ENCODE data around the gene SPN.

The SPN gene

DNA sequence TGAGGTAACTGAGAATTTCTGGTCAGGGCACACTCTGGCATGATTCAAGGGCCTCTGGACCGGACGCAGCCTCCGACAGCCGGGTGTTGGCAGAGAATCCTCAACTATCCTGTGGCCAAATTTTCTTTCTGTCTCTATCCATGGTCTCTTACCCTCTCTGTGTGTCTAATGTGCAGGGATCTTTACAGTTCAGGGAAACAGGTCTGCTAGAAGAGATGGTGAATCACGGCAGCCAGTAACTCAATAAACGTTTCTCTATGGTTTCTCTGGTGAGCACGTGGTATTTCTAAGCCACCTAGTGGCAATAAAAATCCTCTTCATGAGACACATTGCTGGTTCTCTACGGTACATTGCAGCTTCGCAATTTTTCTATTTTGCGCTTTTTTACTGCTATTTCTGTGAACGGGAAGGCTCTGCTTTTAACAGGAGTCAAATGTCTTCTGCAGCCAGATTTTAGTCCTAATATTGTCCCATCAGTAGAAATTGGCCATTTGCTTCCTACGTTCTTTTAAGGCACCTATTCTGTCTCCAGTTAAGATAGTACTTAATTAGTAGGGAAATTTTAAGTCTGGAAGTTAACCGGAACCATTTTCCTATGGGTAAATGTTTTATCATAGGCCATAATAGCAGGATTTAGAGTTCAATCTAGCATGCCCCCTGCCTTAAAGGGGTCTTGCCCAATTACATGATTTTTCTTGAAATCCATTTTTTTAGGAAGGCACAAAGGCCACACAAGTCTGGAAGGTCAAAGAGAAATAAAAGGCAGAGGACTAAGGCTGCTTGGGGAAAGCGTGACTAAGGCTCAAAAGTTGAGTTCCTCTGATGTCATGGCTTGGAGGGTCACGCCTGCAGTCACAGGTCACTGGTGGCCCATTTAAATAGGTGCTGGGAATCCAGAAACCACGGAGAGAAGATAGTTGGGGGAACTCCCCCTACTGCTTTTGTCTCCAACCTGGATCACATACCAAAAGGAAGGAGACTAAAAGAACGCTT is 47.5 kb downstream of the SPN start:
- no peak overlapping the region for H3K4me3 ChIP-seq (ENCODE audit: low read length)
- TF ChIP-seq, protein P1, sequence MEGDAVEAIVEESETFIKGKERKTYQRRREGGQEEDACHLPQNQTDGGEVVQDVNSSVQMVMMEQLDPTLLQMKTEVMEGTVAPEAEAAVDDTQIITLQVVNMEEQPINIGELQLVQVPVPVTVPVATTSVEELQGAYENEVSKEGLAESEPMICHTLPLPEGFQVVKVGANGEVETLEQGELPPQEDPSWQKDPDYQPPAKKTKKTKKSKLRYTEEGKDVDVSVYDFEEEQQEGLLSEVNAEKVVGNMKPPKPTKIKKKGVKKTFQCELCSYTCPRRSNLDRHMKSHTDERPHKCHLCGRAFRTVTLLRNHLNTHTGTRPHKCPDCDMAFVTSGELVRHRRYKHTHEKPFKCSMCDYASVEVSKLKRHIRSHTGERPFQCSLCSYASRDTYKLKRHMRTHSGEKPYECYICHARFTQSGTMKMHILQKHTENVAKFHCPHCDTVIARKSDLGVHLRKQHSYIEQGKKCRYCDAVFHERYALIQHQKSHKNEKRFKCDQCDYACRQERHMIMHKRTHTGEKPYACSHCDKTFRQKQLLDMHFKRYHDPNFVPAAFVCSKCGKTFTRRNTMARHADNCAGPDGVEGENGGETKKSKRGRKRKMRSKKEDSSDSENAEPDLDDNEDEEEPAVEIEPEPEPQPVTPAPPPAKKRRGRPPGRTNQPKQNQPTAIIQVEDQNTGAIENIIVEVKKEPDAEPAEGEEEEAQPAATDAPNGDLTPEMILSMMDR (conservative IDR thresholded peaks at IDR 0.05; ENCODE audit: low read depth, low read length): peak; percentile 58
- peak; percentile 52 for DNase-seq (ENCODE audit: low read depth)

GRCh38 chr16:29712809-29713208 is 49.8 kb downstream of the SPN start:
- no peak for DNase-seq (ENCODE audit: low read depth)
- H3K4me3 ChIP-seq (ENCODE audit: low read length): no peak overlapping the region
- TF ChIP-seq, protein P1 (conservative IDR thresholded peaks at IDR 0.05; ENCODE audit: low read depth, low read length): no peak

- DNase-seq (ENCODE audit: low read depth): no peak
- TF ChIP-seq, protein P1 (conservative IDR thresholded peaks at IDR 0.05; ENCODE audit: low read depth, low read length): no peak
- no peak overlapping the region for H3K4me3 ChIP-seq (ENCODE audit: low read length)
These were observed 51.3 kb downstream of the SPN start for GRCh38 chr16:29714396-29714795.

GRCh38 chr16:29714972-29715371 is 51.9 kb downstream of the SPN start:
- TF ChIP-seq, protein P1 (conservative IDR thresholded peaks at IDR 0.05; ENCODE audit: low read depth, low read length): no peak
- no peak overlapping the region for H3K4me3 ChIP-seq (ENCODE audit: low read length)
- no peak for DNase-seq (ENCODE audit: low read depth)

GRCh38 chr16:29717113-29717512 is 54.1 kb downstream of the SPN start:
- TF ChIP-seq, protein P1 (conservative IDR thresholded peaks at IDR 0.05; ENCODE audit: low read depth, low read length): no peak
- no peak for DNase-seq (ENCODE audit: low read depth)
- no peak overlapping the region for H3K4me3 ChIP-seq (ENCODE audit: low read length)

DNA sequence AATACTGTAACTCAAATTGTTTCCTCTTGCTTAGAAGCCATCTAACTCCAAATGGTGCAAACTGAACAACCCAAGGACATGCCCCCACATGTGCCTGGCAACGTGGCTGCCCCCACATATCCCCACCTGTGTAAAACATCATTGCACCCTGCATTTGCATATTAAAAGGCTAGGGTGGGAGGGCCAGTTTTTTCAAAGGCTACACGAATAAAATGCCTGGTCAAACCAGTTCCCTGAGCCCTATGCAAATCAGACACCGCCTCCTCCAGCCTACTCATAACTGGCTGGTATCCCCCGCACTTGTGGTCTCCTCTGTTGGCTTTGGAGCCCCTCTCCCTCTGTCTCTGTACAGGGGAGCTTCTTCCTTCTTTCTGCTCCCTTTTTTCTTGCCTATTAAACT is 56.0 kb downstream of the SPN start:
- no peak overlapping the region for H3K4me3 ChIP-seq (ENCODE audit: low read length)
- TF ChIP-seq, protein P1 (conservative IDR thresholded peaks at IDR 0.05; ENCODE audit: low read depth, low read length): no peak
- DNase-seq (ENCODE audit: low read depth): no peak

Measured in retinal pigment epithelial cell (primary cell).